IMR-90 (cell line): ENCODE measurements around the gene UNC13A. TPM values are rescaled to one million over a fixed set of nuclear protein-coding genes. Genes with fewer than 3 reads are reported as not detected.

Experiments used
- ATAC-seq: fragments of 200-7000 bp; cut with Tn5 transposase; 2 replicates; pipeline ENCODE4 v1.9.1; 2020; ENCODE audit warnings: low read depth, mild to moderate bottlenecking, moderate library complexity
- BruUV-seq: library from RNA; stranded (reverse); fragments of 400-500 nt; replicated peaks from 2 replicates; lab custom pipeline; 2021; lab: Mats Ljungman, UMichigan
- CTCF ChIA-PET: fragments of 300-600 bp; formaldehyde crosslinking; extraction: SDS; loops from one replicate; lab custom pipeline; 2021; ENCODE audit warnings: antibody characterized with exemption; lab: Yijun Ruan, JAX
- POLR2A ChIA-PET: fragments of 300-600 bp; sonication (Branson Sonifier 250); formaldehyde crosslinking; loops from one replicate; lab custom pipeline; 2022; ENCODE audit warnings: antibody characterized with exemption; ENCODE audit not compliant: unreplicated experiment; lab: Charles Lee
- DNase-seq: peaks from one replicate; pipeline ENCODE4 v3.0.0; 2013
- H2AFZ ChIP-seq: replicated peaks from 2 replicates; pipeline ENCODE3; 2013; ENCODE audit warnings: low read length, mild to moderate bottlenecking; ENCODE audit not compliant: poor library complexity
- H2AK5ac ChIP-seq: 2 replicates; pipeline ENCODE4 v1.6.1; 2013; ENCODE audit warnings: low read depth, low read length, inconsistent platforms
- H2AK9ac ChIP-seq: replicated peaks from 2 replicates; pipeline ENCODE3; 2013; ENCODE audit warnings: mild to moderate bottlenecking, low read depth, low read length, moderate library complexity; ENCODE audit not compliant: poor library complexity
- H2BK120ac ChIP-seq: 2 replicates; pipeline ENCODE4 v1.6.1; 2013; ENCODE audit warnings: low read depth, low read length, inconsistent platforms
- H2BK15ac ChIP-seq: 3 replicates; pipeline ENCODE4 v1.6.1; 2013; ENCODE audit warnings: low read depth, low read length, inconsistent platforms
- H2BK20ac ChIP-seq: 2 replicates; pipeline ENCODE4 v1.6.1; 2013; ENCODE audit warnings: low read depth, mild to moderate bottlenecking, inconsistent platforms, low read length, moderate library complexity
- H2BK5ac ChIP-seq: 2 replicates; pipeline ENCODE4 v1.6.1; 2013; ENCODE audit warnings: mild to moderate bottlenecking, low read depth, low read length, inconsistent platforms; ENCODE audit not compliant: poor library complexity, severe bottlenecking
- H3K14ac ChIP-seq: replicated peaks from 2 replicates; pipeline ENCODE4 v1.6.1; 2013; ENCODE audit warnings: low read depth, low read length, inconsistent platforms
- H3K18ac ChIP-seq: 2 replicates; pipeline ENCODE4 v1.6.1; 2013; ENCODE audit warnings: low read depth, low read length, control low read depth
- H3K23ac ChIP-seq: 2 replicates; pipeline ENCODE4 v1.6.1; 2013; ENCODE audit warnings: low read depth, low read length, inconsistent platforms
- H3K27ac ChIP-seq: 2 replicates; pipeline ENCODE4 v1.5.1; 2013; ENCODE audit warnings: mild to moderate bottlenecking, control low read depth, low read length; ENCODE audit not compliant: insufficient read depth
- H3K27me3 ChIP-seq: 2 replicates; pipeline ENCODE4 v1.6.1; 2013; ENCODE audit warnings: low read length; ENCODE audit not compliant: control insufficient read depth, insufficient read depth
- H3K36me3 ChIP-seq: 2 replicates; pipeline ENCODE4 v1.6.1; 2013; ENCODE audit warnings: low read length, mixed read lengths; ENCODE audit not compliant: control insufficient read depth, insufficient read depth
- H3K4ac ChIP-seq: 2 replicates; pipeline ENCODE4 v1.6.1; 2013; ENCODE audit warnings: low read depth, low read length, inconsistent platforms
- H3K4me1 ChIP-seq: 2 replicates; pipeline ENCODE4 v1.6.1; 2013; ENCODE audit warnings: low read length, mixed read lengths; ENCODE audit not compliant: control insufficient read depth, insufficient read depth
- H3K4me2 ChIP-seq: 2 replicates; pipeline ENCODE4 v1.6.1; 2013; ENCODE audit warnings: low read depth, mild to moderate bottlenecking, control low read depth, low read length, moderate library complexity
- H3K4me3 ChIP-seq: 2 replicates; pipeline ENCODE4 v1.5.1; 2013; ENCODE audit warnings: low read depth, mild to moderate bottlenecking, control low read depth, low read length, moderate library complexity; ENCODE audit not compliant: insufficient read depth
- H3K56ac ChIP-seq: 2 replicates; pipeline ENCODE4 v1.6.1; 2013; ENCODE audit warnings: low read length, inconsistent platforms; ENCODE audit not compliant: insufficient read depth; ENCODE audit errors: extremely low read depth
- H3K79me1 ChIP-seq, 2 experiments: 2 replicates each; pipeline ENCODE4 v1.6.1; 2013; ENCODE audit warnings: low read length in 2 of 2, inconsistent platforms in 1 of 2, low read depth in 1 of 2
- H3K9ac ChIP-seq: 2 replicates; pipeline ENCODE4 v1.6.1; 2013; ENCODE audit warnings: low read depth, low read length, control low read depth
- H3K9me1 ChIP-seq: 2 replicates; pipeline ENCODE4 v1.6.1; 2013; ENCODE audit warnings: low read length, inconsistent platforms; ENCODE audit not compliant: insufficient read depth
- H3K9me3 ChIP-seq: 2 replicates; pipeline ENCODE4 v1.6.1; 2013; ENCODE audit warnings: low read length; ENCODE audit not compliant: control insufficient read depth, insufficient read depth
- H4K20me1 ChIP-seq: 2 replicates; pipeline ENCODE4 v1.6.1; 2013; ENCODE audit warnings: low read length, inconsistent platforms; ENCODE audit not compliant: insufficient read depth
- H4K5ac ChIP-seq: 2 replicates; pipeline ENCODE4 v1.6.1; 2013; ENCODE audit warnings: mild to moderate bottlenecking, low read depth, low read length, control low read depth
- H4K8ac ChIP-seq, 2 experiments: 2 replicates each; pipeline ENCODE4 v1.6.1; 2013; ENCODE audit warnings: low read depth in 2 of 2, low read length in 2 of 2, control low read depth in 1 of 2, inconsistent platforms in 1 of 2
- H4K91ac ChIP-seq: 2 replicates; pipeline ENCODE4 v1.6.1; 2013; ENCODE audit warnings: low read depth, low read length, inconsistent platforms; ENCODE audit not compliant: insufficient read depth
- BHLHE40 ChIP-seq: fragments of 150-350 bp; IDR thresholded peaks from 2 replicates; pipeline ENCODE4 v1.6.1; 2016; ENCODE audit warnings: mild to moderate bottlenecking, low read depth, low read length
- CEBPB ChIP-seq: IDR thresholded peaks from 2 replicates; pipeline ENCODE4 v1.6.1; 2012; ENCODE audit warnings: low read depth, low read length, improper control_type of control experiment
- CHD1 ChIP-seq: IDR thresholded peaks from 2 replicates; pipeline ENCODE4 v1.6.1; 2012; ENCODE audit warnings: low read depth, low read length, improper control_type of control experiment
- CTCF ChIP-seq: conservative IDR thresholded peaks from 2 replicates; pipeline ENCODE4 v1.5.1; 2012; ENCODE audit warnings: mild to moderate bottlenecking, low read depth, low read length, improper control_type of control experiment
- FOS ChIP-seq: fragments of 150-350 bp; IDR thresholded peaks from 2 replicates; pipeline ENCODE4 v1.6.1; 2016; ENCODE audit warnings: low read depth, low read length
- MAFK ChIP-seq: IDR thresholded peaks from 2 replicates; pipeline ENCODE4 v1.6.1; 2012; ENCODE audit warnings: low read depth, low read length, improper control_type of control experiment
- MAZ ChIP-seq: IDR thresholded peaks from 2 replicates; pipeline ENCODE4 v1.6.1; 2012; ENCODE audit warnings: low read depth, mild to moderate bottlenecking, low read length, improper control_type of control experiment, moderate library complexity, borderline replicate concordance
- MXI1 ChIP-seq: IDR thresholded peaks from 2 replicates; pipeline ENCODE4 v1.6.1; 2012; ENCODE audit warnings: low read depth, mild to moderate bottlenecking, low read length, moderate library complexity, borderline replicate concordance
- NFE2L2 ChIP-seq: fragments of 150-350 bp; IDR thresholded peaks from 2 replicates; pipeline ENCODE4 v1.6.1; 2016; ENCODE audit warnings: low read depth, mild to moderate bottlenecking, low read length
- POLR2A ChIP-seq: IDR thresholded peaks from 2 replicates; pipeline ENCODE4 v1.6.1; 2012; ENCODE audit warnings: mild to moderate bottlenecking, low read depth, low read length
- RAD21 ChIP-seq: IDR thresholded peaks from 2 replicates; pipeline ENCODE4 v1.6.1; 2012; ENCODE audit warnings: low read length, improper control_type of control experiment
- RCOR1 ChIP-seq: IDR thresholded peaks from 2 replicates; pipeline ENCODE4 v1.6.1; 2012; ENCODE audit warnings: mild to moderate bottlenecking, low read length, improper control_type of control experiment; ENCODE audit not compliant: insufficient replicate concordance
- RFX5 ChIP-seq: IDR thresholded peaks from 2 replicates; pipeline ENCODE4 v1.8.0; 2012; ENCODE audit warnings: low read depth, mild to moderate bottlenecking, low read length, moderate library complexity
- SMC3 ChIP-seq: fragments of 150-350 bp; IDR thresholded peaks from 2 replicates; pipeline ENCODE4 v1.6.1; 2016; ENCODE audit warnings: low read depth, mild to moderate bottlenecking, antibody characterized with exemption, low read length, moderate library complexity
- USF2 ChIP-seq: fragments of 150-350 bp; IDR thresholded peaks from 2 replicates; pipeline ENCODE4 v1.6.1; 2017; ENCODE audit warnings: mild to moderate bottlenecking, antibody characterized with exemption, low read length, low read depth
- WGBS, 2 experiments: methylation state at CpG; one replicate each; pipeline versions ENCODE4 v1.1.5 to v1.1.7; 2013; ENCODE audit warnings: missing lambda C conversion rate in 2 of 2; ENCODE audit not compliant: insufficient read length in 1 of 2; ENCODE audit errors: extremely low coverage in 2 of 2; 5-methylcytosine and 5-hydroxymethylcytosine counted together
- dilution Hi-C: fragments of 300-500 bp; cut with HindIII; formaldehyde crosslinking; loops from one replicate; pipeline ENCODE4 v1.14.3; 2018; ENCODE audit warnings: low sequenced_read_pairs; ENCODE audit not compliant: unreplicated experiment
- in situ Hi-C: fragments of 300-500 bp; cut with MboI; formaldehyde crosslinking; loops from 3 replicates; pipeline ENCODE4 v1.14.3; 2019; ENCODE audit warnings: low sequenced_read_pairs, inconsistent platforms, mixed read lengths
- intact Hi-C: fragments of 100-400 bp; cut with micrococcal nuclease; formaldehyde crosslinking; loops from 2 replicates; pipeline ENCODE4 v1.10.0; 2022
- polyA plus RNA-seq, 3 experiments: library from polyadenylated mRNA; depleted of rRNA; stranded (reverse); fragments of >200 nt; gene quantifications; 2 replicates each; pipeline ENCODE4 v1.2.3, GENCODE V29; 2012; ENCODE audit warnings: low replicate concordance in 1 of 3
- total RNA-seq: library from RNA; depleted of rRNA; stranded (reverse); fragments of >200 nt; gene quantifications from 2 replicates; pipeline ENCODE4 v1.2.3, GENCODE V29; 2012
- TF ChIP-seq, protein P1 (sequence below): fragments of 150-350 bp; IDR thresholded peaks from 2 replicates; pipeline ENCODE4 v1.6.1; 2016; ENCODE audit warnings: low read depth, mild to moderate bottlenecking, low read length, moderate library complexity, borderline replicate concordance

The UNC13A gene
- total and polyA plus RNA-seq, 2 of the 4 experiments (the other 2 are of a cell fraction) = 0.18 to 0.22 TPM

- no peak overlapping the region for H3K18ac ChIP-seq
- no peaks in the 10 kb centered on the region for H3K9me3 ChIP-seq
- BruUV-seq = no TSS peak
- H3K27ac ChIP-seq = no peak overlapping the region
- dilution Hi-C loops = no loop called here
- H2AK9ac ChIP-seq = no peak overlapping the region
- in situ Hi-C loops = no loop called here
- H3K4ac ChIP-seq = no peak overlapping the region
- no peaks in the 10 kb centered on the region for H3K9me1 ChIP-seq
- no peak overlapping the region for H2BK20ac ChIP-seq
- H3K27me3 ChIP-seq = peaks cover 6% of the 10 kb centered on the region; the same call in 1 of the 2 replicates
- intact Hi-C loops = no loop called here
- H3K4me2 ChIP-seq = no peak overlapping the region
- H2BK120ac ChIP-seq = no peak overlapping the region
- no peak overlapping the region for H2AFZ ChIP-seq
- H3K4me3 ChIP-seq = no peak overlapping the region
- no peak overlapping the region for H3K56ac ChIP-seq
- no peaks in the 10 kb centered on the region for H4K20me1 ChIP-seq
- H3K14ac ChIP-seq = no peak overlapping the region
- no peak overlapping the region for H3K23ac ChIP-seq
- H2BK5ac ChIP-seq = no peak overlapping the region
- H4K5ac ChIP-seq = no peak overlapping the region
- no peak overlapping the region for H2BK15ac ChIP-seq
- CTCF ChIA-PET = no interaction called here
- WGBS, 2 experiments = 76% methylated on average over 5 of the region's 15 CpGs; no CpG with 5 or more reads in 1 of the 2 experiments
- H4K8ac ChIP-seq = no peak overlapping the region
- H2AK5ac ChIP-seq = no peak overlapping the region
- no peaks in the 10 kb centered on the region for H3K79me1 ChIP-seq
- no peaks in the 10 kb centered on the region for H3K36me3 ChIP-seq
- TF ChIP-seq NFE2L2 = no peak
- TF ChIP-seq, protein P1, sequence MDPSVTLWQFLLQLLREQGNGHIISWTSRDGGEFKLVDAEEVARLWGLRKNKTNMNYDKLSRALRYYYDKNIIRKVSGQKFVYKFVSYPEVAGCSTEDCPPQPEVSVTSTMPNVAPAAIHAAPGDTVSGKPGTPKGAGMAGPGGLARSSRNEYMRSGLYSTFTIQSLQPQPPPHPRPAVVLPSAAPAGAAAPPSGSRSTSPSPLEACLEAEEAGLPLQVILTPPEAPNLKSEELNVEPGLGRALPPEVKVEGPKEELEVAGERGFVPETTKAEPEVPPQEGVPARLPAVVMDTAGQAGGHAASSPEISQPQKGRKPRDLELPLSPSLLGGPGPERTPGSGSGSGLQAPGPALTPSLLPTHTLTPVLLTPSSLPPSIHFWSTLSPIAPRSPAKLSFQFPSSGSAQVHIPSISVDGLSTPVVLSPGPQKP = no peak
- TF ChIP-seq RFX5 = no peak
- TF ChIP-seq CHD1 = no peak
- TF ChIP-seq POLR2A = no peak
- no peak for TF ChIP-seq MXI1
- TF ChIP-seq SMC3 = no peak
- no peak for TF ChIP-seq RCOR1
- no peak for TF ChIP-seq USF2
- no peak for TF ChIP-seq RAD21
- no peak for TF ChIP-seq CEBPB
- no peak for TF ChIP-seq MAFK
- no peak for TF ChIP-seq BHLHE40
- no peak for TF ChIP-seq CTCF
- TF ChIP-seq MAZ = no peak
- no peak for TF ChIP-seq FOS
- POLR2A ChIA-PET = no interaction called here
- no peaks in the 10 kb centered on the region for H3K4me1 ChIP-seq
- DNase-seq (no peak), ATAC-seq (no peak)
- no peak overlapping the region for H4K91ac ChIP-seq
- H3K9ac ChIP-seq = no peak overlapping the region
These were observed 47.0 kb downstream of the UNC13A start for GRCh38 chr19:17641181-17641580.
